ENCODE data around the gene SH3BP4. TPM values are rescaled to one million over a fixed set of nuclear protein-coding genes. Genes with fewer than 3 reads are reported as not detected.

Gene SH3BP4
- total and polyA plus RNA-seq, 2 of the 8 experiments (the other 6 are each of a cell fraction or from before 2014, with no cell fraction given) = 28.3 to 35.4 TPM

GRCh38 chr2:235098269-235098668 lies 146.5 kb downstream of the SH3BP4 start:
- Histone ChIP-seq H2BK120ac (replicated peaks; ENCODE audit: low read depth, low read length) (no peak overlapping the region), H3K4me2 (ENCODE audit: insufficient read depth in 1 of 2, low read depth in 2 of 2, low read length in 2 of 2) (no peak overlapping the region), H3K27me3 (replicated peaks in 1 of 4; ENCODE audit: control insufficient read depth in 3 of 4, extremely low read depth in 1 of 4, insufficient read depth in 3 of 4, low read length in 3 of 4) (no peaks in the 10 kb centered on the region), H3K23me2 (ENCODE audit: low read depth, low read length) (no peaks in the 10 kb centered on the region), H3K27ac (ENCODE audit: low read depth, low read length) (no peak overlapping the region), H3K9me3 (ENCODE audit: insufficient read depth in 2 of 2, low read depth in 1 of 2, low read length in 1 of 2) (no peaks in the 10 kb centered on the region), H4K91ac (replicated peaks; ENCODE audit: insufficient read length, low read length) (no peak overlapping the region), H2AK5ac (ENCODE audit: low read depth, low read length) (no peak overlapping the region), H4K20me1 (replicated peaks in 1 of 2; ENCODE audit: control insufficient read depth in 1 of 2, insufficient read depth in 2 of 2, low read length in 2 of 2) (no peaks in the 10 kb centered on the region), H2BK5ac (ENCODE audit: low read depth, low read length) (no peak overlapping the region), H3K79me2 (ENCODE audit: control insufficient read depth in 1 of 2, insufficient read depth in 2 of 2, low read length in 2 of 2) (no peaks in the 10 kb centered on the region), H3K36me3 (ENCODE audit: control insufficient read depth in 2 of 4, insufficient read depth in 4 of 4, low read length in 3 of 4) (no peaks in the 10 kb centered on the region), H3K4me1 (replicated peaks in 1 of 4; ENCODE audit: control insufficient read depth in 3 of 4, insufficient read depth in 4 of 4, low read length in 3 of 4) (no peaks in the 10 kb centered on the region; a peak in 1 of 7 replicates), H3K4ac (replicated peaks; ENCODE audit: insufficient read length, low read depth, low read length) (no peak overlapping the region), H3K14ac (ENCODE audit: insufficient read length) (no peak overlapping the region), H3K79me1 (ENCODE audit: low read depth, low read length) (no peaks in the 10 kb centered on the region), H3K18ac (ENCODE audit: extremely low read depth, low read length) (no peak overlapping the region), H3K56ac (replicated peaks; ENCODE audit: insufficient read length, low read depth, low read length) (no peak overlapping the region), H4K8ac (ENCODE audit: extremely low read depth, insufficient read depth, low read length) (no peak overlapping the region), H3K9ac (replicated peaks in 1 of 4; ENCODE audit: extremely low read depth in 1 of 4, low read depth in 3 of 4, low read length in 3 of 4) (no peak overlapping the region), H3K23ac (ENCODE audit: insufficient read length) (no peak overlapping the region), H2AFZ (ENCODE audit: low read length) (no peak overlapping the region), H4K5ac (ENCODE audit: insufficient read length, low read depth, low read length) (no peak overlapping the region), H2BK20ac (ENCODE audit: low read length) (no peak overlapping the region), H3K4me3 (ENCODE audit: extremely low read depth in 1 of 4, insufficient read depth in 2 of 4, low read depth in 3 of 4, low read length in 4 of 4) (no peak overlapping the region), H2BK12ac (ENCODE audit: low read depth, low read length) (no peak overlapping the region), H2BK15ac (ENCODE audit: low read length) (no peak overlapping the region)
- WGBS, 2 experiments (ENCODE audit: extremely low coverage in 1 of 2, insufficient coverage in 1 of 2, insufficient read length in 1 of 2, insufficient replicate concordance in 2 of 2, low coverage in 1 of 2, low lambda C conversion rate in 2 of 2, missing lambda C conversion rate in 1 of 2) = 80% methylated on average over 4 of the region's 4 CpGs; no CpG with 5 or more reads in 1 of the 2 experiments
- CTCF ChIA-PET (ENCODE audit: partially characterized antibody) = interaction anchor here (0.7 to 1.7 kb wide), 10 partner anchors 9 to 257 kb away, joined by 3 to 6 read pairs (median 4); no protein-coding TSS in a partner anchor
- peak in 1 of 2 experiments; percentile 30 for DNase-seq (ENCODE audit: low read depth in 1 of 2, low spot score in 2 of 2)
- no peak for FAIRE-seq
- TF ChIP-seq CREB1 (IDR thresholded peaks at IDR 0.05) (no peak), RAD21 (IDR thresholded peaks at IDR 0.05 in 1 of 2, conservative IDR thresholded peaks at IDR 0.05 in 1 of 2; ENCODE audit: low read depth in 2 of 2, low read length in 2 of 2) (peak in 1 of 2 experiments; percentile 18; a peak in 2 of 4 replicates)
- POLR2A ChIA-PET (ENCODE audit: partially characterized antibody) = no interaction called here
